HepG2 (cell line): Measurements from ENCODE around the gene TMEM151A. TPM values are rescaled to one million over a fixed set of nuclear protein-coding genes. Genes with fewer than 3 reads are reported as not detected.
A peak's percentile ranks its signal among the peaks of the same experiment; 100 is the strongest.

Source experiments
- ATF6 ChIP-seq: sonication (generic); formaldehyde crosslinking; conservative IDR thresholded peaks from 2 replicates; pipeline ENCODE4 v1.4.0; 2020; ENCODE audit warnings: missing genetic modification reagents
- GTF3A ChIP-seq: sonication (generic); formaldehyde crosslinking; conservative IDR thresholded peaks from 2 replicates; pipeline ENCODE4 v1.4.0; 2020; ENCODE audit warnings: mild to moderate bottlenecking, missing genetic modification reagents
- JUNB ChIP-seq: sonication (generic); formaldehyde crosslinking; IDR thresholded peaks from 2 replicates; pipeline ENCODE4 v1.8.0; 2022; ENCODE audit warnings: missing genetic modification reagents, mild to moderate bottlenecking, borderline replicate concordance
- NR2F6 ChIP-seq, 2 experiments: IDR thresholded peaks; 2 replicates each; pipeline ENCODE4 v1.6.1; 2016; ENCODE audit warnings: antibody characterized with exemption in 1 of 2, mild to moderate bottlenecking in 1 of 2
- RBAK ChIP-seq: sonication (generic); formaldehyde crosslinking; IDR thresholded peaks from 2 replicates; pipeline ENCODE4 v1.5.1; 2020; ENCODE audit warnings: mild to moderate bottlenecking, missing genetic modification reagents
- RERE ChIP-seq: IDR thresholded peaks from 2 replicates; pipeline ENCODE4 v1.6.1; 2016; ENCODE audit warnings: low read depth, missing genetic modification reagents, missing compliant biosample characterization
- SIN3A ChIP-seq: IDR thresholded peaks from 2 replicates; pipeline ENCODE4 v1.6.1; 2011; ENCODE audit warnings: low read depth, mild to moderate bottlenecking, control low read depth, low read length, borderline replicate concordance
- TCF7 ChIP-seq: sonication (generic); IDR thresholded peaks from 2 replicates; pipeline ENCODE4 v1.6.1; 2016; ENCODE audit warnings: antibody characterized with exemption, low read depth
- ZNF652 ChIP-seq: IDR thresholded peaks from 2 replicates; pipeline ENCODE4 v1.6.1; 2016; ENCODE audit warnings: low read depth, borderline replicate concordance
- ZNF747 ChIP-seq: sonication (generic); formaldehyde crosslinking; IDR thresholded peaks from 2 replicates; pipeline ENCODE4 v1.8.1; 2023; ENCODE audit warnings: missing genetic modification reagents, mild to moderate bottlenecking, borderline replicate concordance
- polyA plus RNA-seq, 8 experiments: library from polyadenylated mRNA; depleted of rRNA in 3 of 8; stranded (reverse) in 7 of 8; unstranded in 1 of 8; fragments of >200 nt; fragmentation: Illumina TruSeq in 4 of 8; extraction: Trizol in 4 of 8; gene quantifications; 2 replicates each; pipeline versions ENCODE4 v1.2.1 to v1.2.3, GENCODE V29; 2011 to 2016; ENCODE audit warnings: low read depth in 4 of 8, missing spikeins in 1 of 8, mixed read lengths in 1 of 8; ENCODE audit not compliant: insufficient read depth in 1 of 8
- total RNA-seq, 5 experiments: library from RNA; depleted of rRNA; stranded (reverse); fragments of >200 nt; fragmentation: Illumina TruSeq; extraction: Trizol; gene quantifications; 2 replicates each; pipeline ENCODE4 v1.2.3, GENCODE V29; 2016; ENCODE audit warnings: low read depth in 1 of 5
- TF ChIP-seq, protein P1 (sequence below): sonication (generic); formaldehyde crosslinking; IDR thresholded peaks from 2 replicates; pipeline ENCODE4 v1.4.0; 2020; ENCODE audit warnings: missing genetic modification reagents

TMEM151A gene
- total and polyA plus RNA-seq, 2 of the 13 experiments (the other 11 are each of a cell fraction or from before 2014, with no cell fraction given) = 0.18 to 0.33 TPM

GRCh38 chr11:66312549-66313320 lies 21.0 kb downstream of the TMEM151A start (continued):
- TF ChIP-seq, protein P1, sequence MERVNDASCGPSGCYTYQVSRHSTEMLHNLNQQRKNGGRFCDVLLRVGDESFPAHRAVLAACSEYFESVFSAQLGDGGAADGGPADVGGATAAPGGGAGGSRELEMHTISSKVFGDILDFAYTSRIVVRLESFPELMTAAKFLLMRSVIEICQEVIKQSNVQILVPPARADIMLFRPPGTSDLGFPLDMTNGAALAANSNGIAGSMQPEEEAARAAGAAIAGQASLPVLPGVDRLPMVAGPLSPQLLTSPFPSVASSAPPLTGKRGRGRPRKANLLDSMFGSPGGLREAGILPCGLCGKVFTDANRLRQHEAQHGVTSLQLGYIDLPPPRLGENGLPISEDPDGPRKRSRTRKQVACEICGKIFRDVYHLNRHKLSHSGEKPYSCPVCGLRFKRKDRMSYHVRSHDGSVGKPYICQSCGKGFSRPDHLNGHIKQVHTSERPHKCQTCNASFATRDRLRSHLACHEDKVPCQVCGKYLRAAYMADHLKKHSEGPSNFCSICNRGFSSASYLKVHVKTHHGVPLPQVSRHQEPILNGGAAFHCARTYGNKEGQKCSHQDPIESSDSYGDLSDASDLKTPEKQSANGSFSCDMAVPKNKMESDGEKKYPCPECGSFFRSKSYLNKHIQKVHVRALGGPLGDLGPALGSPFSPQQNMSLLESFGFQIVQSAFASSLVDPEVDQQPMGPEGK (CRISPR knock-in tag) = peak; percentile 30
- TF ChIP-seq ZNF747 (peak; percentile 42; the same call in 1 of the 2 replicates), SIN3A (peak; percentile 74; the same call in 1 of the 2 replicates), RBAK (CRISPR knock-in tag) (no peak), JUNB (CRISPR knock-in tag) (no peak), ATF6 (CRISPR knock-in tag) (no peak), NR2F6 (IDR thresholded peaks at IDR 0.05) (no peak), NR2F6 (CRISPR knock-in tag; IDR thresholded peaks at IDR 0.05) (peak; percentile 28; the same call in 1 of the 2 replicates), ZNF652 (CRISPR knock-in tag) (peak; percentile 93), TCF7 (no peak), GTF3A (CRISPR knock-in tag) (0 out of 2 replicates have a peak, but pooled peaks have one; percentile 1), RERE (CRISPR knock-in tag) (no peak)
